HG02763 (cell line): ENCODE results near the gene TPRKB.
"Not testable (repeated sequence)": the region's sequence is repeated elsewhere in the genome, so short reads cannot be mapped to it uniquely, and the experiment has no call there.

Experiments used
- ATAC-seq: cut with Tn5 transposase; IDR thresholded peaks from one replicate; pipeline ENCODE4 v1.9.1; 2021; ENCODE audit warnings: mild to moderate bottlenecking, moderate library complexity; ENCODE audit not compliant: unreplicated experiment

The TPRKB gene

GRCh38 chr2:73701448-73701765 lies 35.7 kb downstream of the TPRKB start:
- ATAC-seq = not testable (repeated sequence)

GRCh38 chr2:73700661-73701447 lies 36.3 kb downstream of the TPRKB start:
- no peak for ATAC-seq

GRCh38 chr2:73700131-73700611 lies 37.0 kb downstream of the TPRKB start:
- ATAC-seq = no peak

GRCh38 chr2:73699437-73699836 lies 37.7 kb downstream of the TPRKB start:
- no peak for ATAC-seq

- ATAC-seq = no peak
Measured at GRCh38 chr2:73698101-73698500, 39.0 kb downstream of the TPRKB start.

- ATAC-seq = no peak
Measured at GRCh38 chr2:73697606-73698005, 39.5 kb downstream of the TPRKB start.

- not testable (repeated sequence) for ATAC-seq
Measured at GRCh38 chr2:73696985-73697384, 40.2 kb downstream of the TPRKB start.

GRCh38 chr2:73696521-73696920 lies 40.6 kb downstream of the TPRKB start:
- ATAC-seq = not testable (repeated sequence)

GRCh38 chr2:73690372-73691088 lies 46.6 kb downstream of the TPRKB start:
- ATAC-seq = peak; percentile 79

GRCh38 chr2:73688494-73688893 lies 48.7 kb downstream of the TPRKB start:
- not testable (repeated sequence) for ATAC-seq

GRCh38 chr2:73685764-73686438 lies 51.2 kb downstream of the TPRKB start:
- no peak for ATAC-seq

- ATAC-seq = not testable (repeated sequence)
Measured at GRCh38 chr2:73684905-73685304, 52.2 kb downstream of the TPRKB start.

GRCh38 chr2:73684325-73684724 lies 52.8 kb downstream of the TPRKB start:
- ATAC-seq = not testable (repeated sequence)

GRCh38 chr2:73679951-73680571 lies 57.1 kb downstream of the TPRKB start:
- ATAC-seq = not testable (repeated sequence)
